ENCODE data around the gene CTNNA1. TPM values are rescaled to one million over a fixed set of nuclear protein-coding genes. Genes with fewer than 3 reads are reported as not detected.

CTNNA1 gene
- total and polyA plus RNA-seq, 8 donors = 53.9 to 193 (median 108) TPM

- H3K27me3 ChIP-seq = no peaks in the 10 kb centered on the region
- H3K4me3 ChIP-seq = no peak overlapping the region
- no peak overlapping the region for H3K27ac ChIP-seq
- no peak for TF ChIP-seq CTCF (IDR thresholded peaks at IDR 0.05)
- no peak for FAIRE-seq
- ATAC-seq = no peak
- no peak for DNase-seq
- intact Hi-C loops (cut with DNase I) = no loop called here
- WGBS, 2 donors = 93 to 98% methylated on average over 2 of the region's 2 CpGs
- H3K36me3 ChIP-seq = no peaks in the 10 kb centered on the region
- no peaks in the 10 kb centered on the region for H3K4me1 ChIP-seq
- H3K9me3 ChIP-seq = no peaks in the 10 kb centered on the region
Observed at GRCh38 chr5:138909734-138910133, 156.5 kb downstream of the CTNNA1 start.

DNA sequence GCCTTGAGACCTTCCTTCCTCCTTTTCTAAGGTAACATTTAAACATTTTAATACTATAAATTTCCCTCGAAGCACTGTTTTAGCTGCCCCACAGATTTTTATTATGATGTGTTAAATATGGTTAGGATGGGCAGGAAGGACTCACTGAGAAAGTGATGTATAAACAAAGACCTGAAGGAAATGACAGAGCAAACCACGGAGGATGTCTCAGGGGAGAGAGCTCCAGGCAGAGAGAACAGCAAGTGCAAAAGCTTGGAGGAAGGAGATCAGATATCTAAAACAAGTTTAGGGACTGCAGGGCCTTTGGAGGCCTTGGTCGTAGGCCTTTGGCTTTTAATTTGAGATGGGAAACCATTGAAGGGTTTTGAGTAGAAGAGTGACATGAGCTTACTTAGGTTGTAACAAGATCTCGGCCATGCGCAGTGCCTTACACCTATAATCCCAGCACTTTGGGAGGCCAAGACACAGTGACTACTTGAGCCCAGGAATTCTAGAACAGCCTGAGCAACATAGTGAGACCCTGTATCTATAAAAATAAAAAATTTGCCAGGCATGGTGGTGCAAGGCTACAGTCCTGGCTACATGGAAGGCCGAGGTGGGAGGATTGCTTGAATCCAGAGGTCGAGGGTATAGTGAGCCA lies 157.4 kb downstream of the CTNNA1 start:
- Histone ChIP-seq H3K36me3 (no peaks in the 10 kb centered on the region), H3K27ac (no peak overlapping the region), H3K27me3 (no peaks in the 10 kb centered on the region), H3K9me3 (no peaks in the 10 kb centered on the region), H3K4me3 (no peak overlapping the region), H3K4me1 (no peaks in the 10 kb centered on the region)
- no peak for TF ChIP-seq CTCF (IDR thresholded peaks at IDR 0.05)
- no peak for ATAC-seq
- WGBS, 2 donors = 92 to 96% methylated on average over 7 of the region's 7 CpGs
- intact Hi-C loops (cut with DNase I) = no loop called here
- DNase-seq = no peak
- no peak for FAIRE-seq

DNA sequence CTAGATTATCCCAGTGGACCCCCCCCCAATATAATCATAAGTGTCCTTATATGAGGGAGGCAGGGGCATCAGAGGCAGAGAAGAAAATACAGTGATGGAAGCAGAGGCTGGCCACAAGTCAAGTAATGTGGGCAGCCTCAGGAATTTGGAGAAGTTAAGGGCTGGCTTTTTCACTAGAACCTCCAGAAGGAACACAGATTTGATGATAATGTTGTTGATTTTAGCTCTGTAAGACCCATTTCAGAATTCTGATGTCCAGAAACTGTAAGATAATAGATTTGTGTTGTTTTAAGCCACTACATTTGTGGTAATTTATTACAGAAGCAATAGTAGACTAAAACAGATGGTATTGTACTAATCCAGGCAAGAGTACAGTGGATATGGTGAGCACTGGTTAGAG lies 158.2 kb downstream of the CTNNA1 start:
- H3K36me3 ChIP-seq = no peaks in the 10 kb centered on the region
- H3K9me3 ChIP-seq = no peaks in the 10 kb centered on the region
- no peak for TF ChIP-seq CTCF (IDR thresholded peaks at IDR 0.05)
- H3K27ac ChIP-seq = no peak overlapping the region
- no peaks in the 10 kb centered on the region for H3K27me3 ChIP-seq
- ATAC-seq (no peak), DNase-seq (no peak), FAIRE-seq (no peak)
- intact Hi-C loops (cut with DNase I) = no loop called here
- H3K4me1 ChIP-seq = no peaks in the 10 kb centered on the region
- H3K4me3 ChIP-seq = no peak overlapping the region

- no peak for ATAC-seq
- intact Hi-C loops (cut with DNase I) = no loop called here
- no peaks in the 10 kb centered on the region for H3K4me1 ChIP-seq
- H3K4me3 ChIP-seq = no peak overlapping the region
- H3K27ac ChIP-seq = no peak overlapping the region
- TF ChIP-seq CTCF (IDR thresholded peaks at IDR 0.05) = no peak
- FAIRE-seq = no peak
- no peaks in the 10 kb centered on the region for H3K36me3 ChIP-seq
- H3K9me3 ChIP-seq = no peaks in the 10 kb centered on the region
- 91% methylated on average over 4 of the region's 4 CpGs for WGBS, 2 donors
- no peaks in the 10 kb centered on the region for H3K27me3 ChIP-seq
- no peak for DNase-seq
Observed at GRCh38 chr5:138912093-138912492, 158.9 kb downstream of the CTNNA1 start.

DNA sequence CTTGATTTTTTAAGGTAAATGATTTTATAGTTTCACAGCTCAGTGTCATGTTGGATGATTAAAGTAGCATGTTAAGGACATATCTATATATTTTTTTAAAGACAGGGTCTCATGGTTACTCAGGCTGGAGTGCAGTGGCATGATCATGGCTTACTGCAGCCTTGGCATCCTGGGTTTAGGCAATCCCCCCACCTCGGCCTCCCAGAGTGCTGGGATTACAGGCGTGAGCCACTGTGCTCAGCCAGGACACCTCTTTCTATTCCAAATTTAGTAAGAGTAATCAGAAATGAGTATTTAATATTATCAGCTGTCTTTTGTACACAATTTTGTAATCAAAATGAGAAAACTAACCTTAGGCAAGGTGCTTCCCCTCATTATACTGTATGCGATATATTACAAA lies 160.5 kb downstream of the CTNNA1 start:
- WGBS, 2 donors = 96% methylated on average over 3 of the region's 3 CpGs
- Histone ChIP-seq H3K9me3 (no peaks in the 10 kb centered on the region), H3K4me3 (no peak overlapping the region), H3K27ac (no peak overlapping the region), H3K27me3 (no peaks in the 10 kb centered on the region), H3K36me3 (no peaks in the 10 kb centered on the region), H3K4me1 (no peaks in the 10 kb centered on the region)
- DNase-seq (no peak), ATAC-seq (no peak), FAIRE-seq (no peak)
- no peak for TF ChIP-seq CTCF (IDR thresholded peaks at IDR 0.05)
- intact Hi-C loops (cut with DNase I) = no loop called here

Measured in pancreas (tissue), 10 donors.